ENCODE results near the gene CYP2S1.

Gene CYP2S1

DNA sequence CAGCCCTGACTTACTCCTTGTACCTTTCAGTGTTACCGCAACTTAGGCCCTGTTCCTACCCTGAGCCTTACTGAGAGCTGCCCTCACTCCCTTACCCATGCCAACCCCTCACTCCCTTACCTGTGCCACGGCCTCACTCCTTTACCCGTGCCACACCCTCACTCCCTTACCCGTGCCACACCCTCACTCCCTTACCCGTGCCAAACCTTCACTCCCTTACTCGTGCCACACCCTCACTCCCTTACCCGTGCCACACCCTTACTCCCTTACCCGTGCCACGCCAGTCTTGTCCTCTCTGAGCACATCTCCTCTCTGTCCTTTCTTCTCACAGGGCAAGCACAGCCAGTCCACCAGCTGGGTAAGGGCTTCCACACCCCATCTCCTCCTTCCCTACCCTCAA, 46.3 kb downstream of the CYP2S1 start:
- Histone ChIP-seq H2AFZ (ENCODE audit: low read depth, low read length) (no peak overlapping the region), H4K20me1 (ENCODE audit: insufficient read depth, low read length) (0 out of 2 replicates have a peak, but pooled peaks cover 3% of the 10 kb centered on the region), H3K9ac (ENCODE audit: low read length) (no peak overlapping the region), H3K4me2 (ENCODE audit: low read length) (no peak overlapping the region), H3K36me3 (replicated peaks; ENCODE audit: low read depth, low read length) (no peaks in the 10 kb centered on the region), H3K27ac (ENCODE audit: low read length) (no peak overlapping the region), H3K79me2 (ENCODE audit: low read length) (no peaks in the 10 kb centered on the region), H3K9me3 (ENCODE audit: insufficient read depth, low read length) (no peaks in the 10 kb centered on the region), H3K4me3 (ENCODE audit: low read length) (no peak overlapping the region), H3K27me3 (ENCODE audit: low read depth, low read length) (peaks cover 6% of the 10 kb centered on the region; the same call in 1 of the 2 replicates), H3K4me1 (ENCODE audit: low read length) (no peaks in the 10 kb centered on the region)
- TF ChIP-seq, protein P1, sequence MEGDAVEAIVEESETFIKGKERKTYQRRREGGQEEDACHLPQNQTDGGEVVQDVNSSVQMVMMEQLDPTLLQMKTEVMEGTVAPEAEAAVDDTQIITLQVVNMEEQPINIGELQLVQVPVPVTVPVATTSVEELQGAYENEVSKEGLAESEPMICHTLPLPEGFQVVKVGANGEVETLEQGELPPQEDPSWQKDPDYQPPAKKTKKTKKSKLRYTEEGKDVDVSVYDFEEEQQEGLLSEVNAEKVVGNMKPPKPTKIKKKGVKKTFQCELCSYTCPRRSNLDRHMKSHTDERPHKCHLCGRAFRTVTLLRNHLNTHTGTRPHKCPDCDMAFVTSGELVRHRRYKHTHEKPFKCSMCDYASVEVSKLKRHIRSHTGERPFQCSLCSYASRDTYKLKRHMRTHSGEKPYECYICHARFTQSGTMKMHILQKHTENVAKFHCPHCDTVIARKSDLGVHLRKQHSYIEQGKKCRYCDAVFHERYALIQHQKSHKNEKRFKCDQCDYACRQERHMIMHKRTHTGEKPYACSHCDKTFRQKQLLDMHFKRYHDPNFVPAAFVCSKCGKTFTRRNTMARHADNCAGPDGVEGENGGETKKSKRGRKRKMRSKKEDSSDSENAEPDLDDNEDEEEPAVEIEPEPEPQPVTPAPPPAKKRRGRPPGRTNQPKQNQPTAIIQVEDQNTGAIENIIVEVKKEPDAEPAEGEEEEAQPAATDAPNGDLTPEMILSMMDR (IDR thresholded peaks at IDR 0.05; ENCODE audit: low read depth, low read length): no peak
- TF ChIP-seq EZH2phosphoT487 (IDR thresholded peaks at IDR 0.05; ENCODE audit: low read depth): no peak

DNA sequence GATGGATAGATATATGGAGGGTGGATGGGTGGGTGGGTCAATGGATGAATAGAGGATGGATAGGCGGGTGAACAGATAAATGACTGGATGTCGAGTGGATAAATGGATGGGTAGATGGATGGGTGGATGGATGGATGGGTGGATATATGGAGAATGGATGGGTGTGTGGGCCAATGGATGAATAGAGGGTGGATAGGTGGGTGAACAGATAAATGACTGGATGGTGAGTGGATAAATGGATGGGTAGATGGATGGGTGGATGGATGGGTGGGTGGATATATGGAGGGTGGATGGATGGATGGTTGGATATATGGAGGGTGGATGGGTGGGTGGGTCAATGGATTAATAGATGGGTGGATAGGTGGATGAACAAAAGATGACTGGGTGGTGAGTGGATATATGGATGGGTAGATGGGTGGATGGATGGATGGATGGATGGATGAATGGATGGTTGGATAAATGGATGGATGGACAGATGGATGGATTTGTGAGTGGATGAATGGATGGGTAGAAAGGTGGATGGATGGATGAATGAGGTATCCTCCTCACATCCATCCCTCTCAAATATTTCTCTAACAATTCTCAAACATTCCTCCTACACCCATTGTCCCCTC, 47.0 kb downstream of the CYP2S1 start:
- Histone ChIP-seq H3K79me2 (ENCODE audit: low read length) (no peaks in the 10 kb centered on the region), H3K4me3 (ENCODE audit: low read length) (no peak overlapping the region), H3K27ac (ENCODE audit: low read length) (no peak overlapping the region), H3K9ac (ENCODE audit: low read length) (no peak overlapping the region), H3K4me2 (ENCODE audit: low read length) (no peak overlapping the region), H3K9me3 (ENCODE audit: insufficient read depth, low read length) (no peaks in the 10 kb centered on the region), H2AFZ (ENCODE audit: low read depth, low read length) (no peak overlapping the region), H3K36me3 (replicated peaks; ENCODE audit: low read depth, low read length) (no peaks in the 10 kb centered on the region), H3K27me3 (ENCODE audit: low read depth, low read length) (peaks cover 6% of the 10 kb centered on the region; the same call in 1 of the 2 replicates), H3K4me1 (ENCODE audit: low read length) (no peaks in the 10 kb centered on the region), H4K20me1 (ENCODE audit: insufficient read depth, low read length) (0 out of 2 replicates have a peak, but pooled peaks cover 3% of the 10 kb centered on the region)
- no peak for TF ChIP-seq EZH2phosphoT487 (IDR thresholded peaks at IDR 0.05; ENCODE audit: low read depth)
- TF ChIP-seq, protein P1 (IDR thresholded peaks at IDR 0.05; ENCODE audit: low read depth, low read length): no peak

DNA sequence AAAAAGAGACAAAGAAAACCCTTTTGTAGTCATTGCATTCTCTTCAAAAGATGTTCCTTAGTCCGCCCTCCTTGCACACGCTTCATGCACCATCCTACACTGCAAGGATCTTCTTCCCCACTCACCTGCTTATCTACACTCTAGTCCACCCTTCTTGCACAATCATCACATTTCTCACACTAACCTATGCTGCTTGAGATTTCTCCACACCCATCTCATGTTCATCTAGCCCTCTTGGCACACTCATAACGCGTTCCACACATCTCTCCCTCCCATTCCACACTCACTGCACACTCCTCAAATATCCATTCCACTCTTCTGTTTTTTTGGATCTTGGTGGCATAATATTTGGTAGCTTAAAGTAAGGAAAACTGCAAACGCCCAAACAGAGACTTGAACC, 48.8 kb downstream of the CYP2S1 start:
- Histone ChIP-seq H3K4me1 (ENCODE audit: low read length) (no peaks in the 10 kb centered on the region), H3K9me3 (ENCODE audit: insufficient read depth, low read length) (no peaks in the 10 kb centered on the region), H4K20me1 (ENCODE audit: insufficient read depth, low read length) (0 out of 2 replicates have a peak, but pooled peaks cover 3% of the 10 kb centered on the region), H2AFZ (ENCODE audit: low read depth, low read length) (no peak overlapping the region), H3K9ac (ENCODE audit: low read length) (no peak overlapping the region), H3K4me3 (ENCODE audit: low read length) (no peak overlapping the region), H3K79me2 (ENCODE audit: low read length) (no peaks in the 10 kb centered on the region), H3K36me3 (replicated peaks; ENCODE audit: low read depth, low read length) (no peaks in the 10 kb centered on the region), H3K27me3 (ENCODE audit: low read depth, low read length) (peaks cover 6% of the 10 kb centered on the region; the same call in 1 of the 2 replicates), H3K27ac (ENCODE audit: low read length) (no peak overlapping the region), H3K4me2 (ENCODE audit: low read length) (no peak overlapping the region)
- TF ChIP-seq, protein P1 (IDR thresholded peaks at IDR 0.05; ENCODE audit: low read depth, low read length): no peak
- no peak for TF ChIP-seq EZH2phosphoT487 (IDR thresholded peaks at IDR 0.05; ENCODE audit: low read depth)

DNA sequence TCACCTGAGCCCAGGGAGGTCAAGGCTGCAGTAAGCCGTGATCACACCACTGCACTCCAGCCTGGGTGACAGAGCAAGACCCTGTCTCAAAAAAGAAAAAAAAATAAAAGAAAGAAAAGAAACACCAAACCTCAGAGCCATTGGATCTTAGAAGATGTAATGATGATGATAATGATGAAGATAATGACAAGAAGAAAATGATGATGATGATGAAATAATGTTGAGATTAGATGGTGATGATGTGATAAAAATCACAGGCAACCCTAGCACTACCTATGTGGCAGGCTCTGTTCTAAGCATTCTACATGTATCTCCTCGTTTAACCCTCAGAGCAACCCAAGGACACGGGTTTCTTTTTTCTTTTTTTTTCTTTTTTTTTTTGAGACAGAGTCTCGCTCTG, 51.1 kb downstream of the CYP2S1 start:
- H2AFZ ChIP-seq (ENCODE audit: low read depth, low read length): no peak overlapping the region
- H3K36me3 ChIP-seq (replicated peaks; ENCODE audit: low read depth, low read length): no peaks in the 10 kb centered on the region
- no peak overlapping the region for H3K9ac ChIP-seq (ENCODE audit: low read length)
- TF ChIP-seq, protein P1 (IDR thresholded peaks at IDR 0.05; ENCODE audit: low read depth, low read length): no peak
- no peak for TF ChIP-seq EZH2phosphoT487 (IDR thresholded peaks at IDR 0.05; ENCODE audit: low read depth)
- H3K4me2 ChIP-seq (ENCODE audit: low read length): no peak overlapping the region
- no peaks in the 10 kb centered on the region for H3K79me2 ChIP-seq (ENCODE audit: low read length)
- peaks cover 6% of the 10 kb centered on the region; the same call in 1 of the 2 replicates for H3K27me3 ChIP-seq (ENCODE audit: low read depth, low read length)
- H3K4me1 ChIP-seq (ENCODE audit: low read length): no peaks in the 10 kb centered on the region
- 0 out of 2 replicates have a peak, but pooled peaks cover 3% of the 10 kb centered on the region for H4K20me1 ChIP-seq (ENCODE audit: insufficient read depth, low read length)
- no peak overlapping the region for H3K4me3 ChIP-seq (ENCODE audit: low read length)
- no peak overlapping the region for H3K27ac ChIP-seq (ENCODE audit: low read length)
- no peaks in the 10 kb centered on the region for H3K9me3 ChIP-seq (ENCODE audit: insufficient read depth, low read length)

Measured in OCI-LY3 (cell line).